RKO (cell line): Measurements from ENCODE around the gene C5orf46.
A peak's percentile ranks its signal among the peaks of the same experiment; 100 is the strongest.
"Not testable (repeated sequence)": the region's sequence is repeated elsewhere in the genome, so short reads cannot be mapped to it uniquely, and the experiment has no call there.

ENCODE experiments used
- DNase-seq: peaks from one replicate; pipeline ENCODE4 v3.0.0-alpha.2; 2016; ENCODE audit warnings: low spot score

Gene C5orf46

GRCh38 chr5:147906326-147907095 is at the start of gene C5orf46:
TSS of gene C5orf46 (minus strand) at chr5:147906538. CDS start at chr5:147906501, 37 bp downstream.
- DNase-seq = no peak

- no peak for DNase-seq
Observed at GRCh38 chr5:147954971-147955370, 48.6 kb upstream of the C5orf46 start.

GRCh38 chr5:147949711-147950573 is 43.6 kb upstream of the C5orf46 start:
- peak; percentile 62 for DNase-seq

GRCh38 chr5:147946658-147947274 is 40.4 kb upstream of the C5orf46 start:
- DNase-seq = not testable (repeated sequence)

GRCh38 chr5:147939431-147940114 is 33.2 kb upstream of the C5orf46 start:
- no peak for DNase-seq

GRCh38 chr5:147935032-147935431 is 28.7 kb upstream of the C5orf46 start:
- DNase-seq = peak; percentile 73

GRCh38 chr5:147930769-147931168 is 24.4 kb upstream of the C5orf46 start:
- DNase-seq = no peak

- no peak for DNase-seq
Observed at GRCh38 chr5:147927901-147928300, 21.6 kb upstream of the C5orf46 start.

GRCh38 chr5:147925020-147925419 is 18.7 kb upstream of the C5orf46 start:
- DNase-seq = no peak

GRCh38 chr5:147921136-147921535 is 14.8 kb upstream of the C5orf46 start:
- no peak for DNase-seq

- DNase-seq = no peak
Observed at GRCh38 chr5:147920420-147921030, 14.2 kb upstream of the C5orf46 start.

GRCh38 chr5:147918899-147919298 is 12.6 kb upstream of the C5orf46 start:
- no peak for DNase-seq

GRCh38 chr5:147918101-147918685 is 11.9 kb upstream of the C5orf46 start:
- no peak for DNase-seq

- no peak for DNase-seq
Observed at GRCh38 chr5:147913786-147914185, 7.4 kb upstream of the C5orf46 start.

GRCh38 chr5:147912011-147912410 is 5.7 kb upstream of the C5orf46 start:
- DNase-seq = no peak

- DNase-seq = no peak
Observed at GRCh38 chr5:147911427-147911826, 5.1 kb upstream of the C5orf46 start.

- DNase-seq = no peak
Observed at GRCh38 chr5:147904110-147904509, 2.2 kb downstream of the C5orf46 start.

GRCh38 chr5:147902609-147903115 is 3.7 kb downstream of the C5orf46 start:
- DNase-seq = no peak

- DNase-seq = no peak
Observed at GRCh38 chr5:147901599-147902039, 4.7 kb downstream of the C5orf46 start.

- DNase-seq = no peak
Observed at GRCh38 chr5:147898875-147899401, 7.4 kb downstream of the C5orf46 start.

GRCh38 chr5:147895864-147896263 is 10.5 kb downstream of the C5orf46 start:
- no peak for DNase-seq
